ENCODE data around the gene WDFY4. TPM values are rescaled to one million over a fixed set of nuclear protein-coding genes. Genes with fewer than 3 reads are reported as not detected.

WDFY4 gene
- total and polyA plus RNA-seq, 2 experiments from 2014 or later = 0.14 TPM; not detected in 1

GRCh38 chr10:48707472-48707871 lies 22.8 kb downstream of the WDFY4 start (continued):
- no peak for TF ChIP-seq ZNF462 (CRISPR knock-in tag; IDR thresholded peaks at IDR 0.05)
- TF ChIP-seq JUNB (IDR thresholded peaks at IDR 0.05; ENCODE audit: unreplicated experiment) = no peak
- no peak for TF ChIP-seq POLR2AphosphoS5 (IDR thresholded peaks at IDR 0.05; ENCODE audit: low read depth)
- TF ChIP-seq ZNF114 (CRISPR knock-in tag; IDR thresholded peaks at IDR 0.05) = no peak

GRCh38 chr10:48708144-48708543 lies 23.5 kb downstream of the WDFY4 start:
- H3K4me3 ChIP-seq = no peak overlapping the region
- no peak overlapping the region for H3K27ac ChIP-seq (ENCODE audit: low read depth)
- H3K27ac Mint-ChIP-seq = no peak overlapping the region
- no peaks in the 10 kb centered on the region for H3K36me3 ChIP-seq (ENCODE audit: insufficient read depth)
- no peaks in the 10 kb centered on the region for H3F3A ChIP-seq (replicated peaks; ENCODE audit: low read depth)
- H3K9me3 Mint-ChIP-seq = no peaks in the 10 kb centered on the region
- no peaks in the 10 kb centered on the region; the same call in 1 of the 2 replicates for H4K20me1 ChIP-seq (replicated peaks; ENCODE audit: insufficient read depth)
- no peaks in the 10 kb centered on the region for H3K27me3 ChIP-seq (ENCODE audit: insufficient read depth)
- no peaks in the 10 kb centered on the region for H3K9me2 ChIP-seq (ENCODE audit: insufficient read depth)
- H3K4me1 ChIP-seq (ENCODE audit: insufficient read depth) = peaks cover 9% of the 10 kb centered on the region
- peaks cover 20% of the 10 kb centered on the region for H3K4me1 Mint-ChIP-seq
- H3K27me3 Mint-ChIP-seq (ENCODE audit: insufficient read depth, low read depth, poor library complexity) = peaks cover 2% of the 10 kb centered on the region
- DNase-seq (ENCODE audit: low spot score) (no peak), ATAC-seq (no peak; the same call in 2 of the 3 replicates)
- H2AFZ ChIP-seq = no peak overlapping the region
- no peak overlapping the region for H3K4me3 Mint-ChIP-seq
- H3K36me3 Mint-ChIP-seq (ENCODE audit: low read depth) = no peaks in the 10 kb centered on the region
- no peak overlapping the region for H3K4me2 ChIP-seq
- no peaks in the 10 kb centered on the region for H3K79me2 ChIP-seq (replicated peaks; ENCODE audit: insufficient read depth)
- TF ChIP-seq NANOG (IDR thresholded peaks at IDR 0.05; ENCODE audit: borderline replicate concordance) = no peak
- TF ChIP-seq EZH2phosphoT487 (IDR thresholded peaks at IDR 0.05; ENCODE audit: unreplicated experiment) = no peak
- no peak for TF ChIP-seq ZNF114 (CRISPR knock-in tag; IDR thresholded peaks at IDR 0.05)
- no peak for TF ChIP-seq ZNF462 (CRISPR knock-in tag; IDR thresholded peaks at IDR 0.05)
- TF ChIP-seq ETS1 (IDR thresholded peaks at IDR 0.05) = no peak
- TF ChIP-seq CREB1 (CRISPR knock-in tag; IDR thresholded peaks at IDR 0.05; ENCODE audit: low read depth) = no peak
